ENCODE measurements around the gene SERPINA12. TPM values are rescaled to one million over a fixed set of nuclear protein-coding genes. Genes with fewer than 3 reads are reported as not detected.

Gene SERPINA12
- total RNA-seq, 1 experiment from 2014 or later = not detected

- POLR2A ChIA-PET = no interaction called here
- TF ChIP-seq REST (IDR thresholded peaks at IDR 0.05; ENCODE audit: low read depth) (no peak), CBX3 (IDR thresholded peaks at IDR 0.05; ENCODE audit: low read depth) (no peak)
- Histone ChIP-seq H3K79me2 (ENCODE audit: insufficient read depth, low read length) (no peaks in the 10 kb centered on the region), H3K27me3 (ENCODE audit: insufficient read depth, low read length) (peaks cover 72% of the 10 kb centered on the region), H3K36me3 (ENCODE audit: control insufficient read depth in 1 of 2, insufficient read depth in 2 of 2, low read length in 2 of 2) (no peaks in the 10 kb centered on the region), H3K4me2 (ENCODE audit: low read length) (no peak overlapping the region), H3K9ac (ENCODE audit: low read length) (no peak overlapping the region), H3K4me3 (replicated peaks in 1 of 2; ENCODE audit: low read depth in 1 of 2, low read length in 2 of 2) (no peak overlapping the region), H3K9me2 (ENCODE audit: insufficient read depth) (no peaks in the 10 kb centered on the region), H3K9me3 (ENCODE audit: control insufficient read depth in 1 of 2, insufficient read depth in 1 of 2, low read depth in 1 of 2, low read length in 2 of 2) (no peaks in the 10 kb centered on the region), H4K20me1 (ENCODE audit: insufficient read depth) (no peaks in the 10 kb centered on the region), H3K27ac (ENCODE audit: low read depth, low read length) (no peak overlapping the region), H2AFZ (ENCODE audit: low read depth, low read length, poor library complexity, severe bottlenecking) (no peak overlapping the region), H3K4me1 (ENCODE audit: control insufficient read depth in 1 of 2, insufficient read depth in 2 of 2, low read length in 2 of 2) (no peaks in the 10 kb centered on the region)
- RAD21 ChIA-PET (ENCODE audit: low non-redundant PET in 1 of 2, low total read pairs in 2 of 2, uncharacterized antibody in 2 of 2, unreplicated experiment in 2 of 2) = no interaction called here
- no peak for DNase-seq (ENCODE audit: low read depth, low spot score)
- no peak for ATAC-seq
- intact Hi-C loops (cut with micrococcal nuclease) = no loop called here
- no TSS peak for BruUV-seq (replicated peaks)
- CTCF ChIA-PET = interaction anchor here (1.3 kb wide), 1 partner anchor 37 kb away, joined by 4 read pairs; no protein-coding TSS in a partner anchor
Measured at GRCh38 chr14:94449930-94450329, 59.3 kb downstream of the SERPINA12 start.

- ChIA-PET CTCF (no interaction called here), POLR2A (no interaction called here), RAD21 (ENCODE audit: low non-redundant PET in 1 of 2, low total read pairs in 2 of 2, uncharacterized antibody in 2 of 2, unreplicated experiment in 2 of 2) (no interaction called here)
- ATAC-seq (no peak), DNase-seq (ENCODE audit: low read depth, low spot score) (no peak)
- Histone ChIP-seq H3K9ac (ENCODE audit: low read length) (no peak overlapping the region), H2AFZ (ENCODE audit: low read depth, low read length, poor library complexity, severe bottlenecking) (no peak overlapping the region), H3K27me3 (ENCODE audit: insufficient read depth, low read length) (peaks cover 61% of the 10 kb centered on the region), H3K9me2 (ENCODE audit: insufficient read depth) (no peaks in the 10 kb centered on the region), H3K36me3 (ENCODE audit: control insufficient read depth in 1 of 2, insufficient read depth in 2 of 2, low read length in 2 of 2) (no peaks in the 10 kb centered on the region), H3K4me2 (ENCODE audit: low read length) (no peak overlapping the region), H3K9me3 (ENCODE audit: control insufficient read depth in 1 of 2, insufficient read depth in 1 of 2, low read depth in 1 of 2, low read length in 2 of 2) (no peaks in the 10 kb centered on the region), H3K4me3 (replicated peaks in 1 of 2; ENCODE audit: low read depth in 1 of 2, low read length in 2 of 2) (no peak overlapping the region), H4K20me1 (ENCODE audit: insufficient read depth) (no peaks in the 10 kb centered on the region), H3K27ac (ENCODE audit: low read depth, low read length) (no peak overlapping the region), H3K4me1 (ENCODE audit: control insufficient read depth in 1 of 2, insufficient read depth in 2 of 2, low read length in 2 of 2) (no peaks in the 10 kb centered on the region), H3K79me2 (ENCODE audit: insufficient read depth, low read length) (no peaks in the 10 kb centered on the region)
- intact Hi-C loops (cut with micrococcal nuclease) = no loop called here
- BruUV-seq (replicated peaks) = no TSS peak
- TF ChIP-seq, protein P1, sequence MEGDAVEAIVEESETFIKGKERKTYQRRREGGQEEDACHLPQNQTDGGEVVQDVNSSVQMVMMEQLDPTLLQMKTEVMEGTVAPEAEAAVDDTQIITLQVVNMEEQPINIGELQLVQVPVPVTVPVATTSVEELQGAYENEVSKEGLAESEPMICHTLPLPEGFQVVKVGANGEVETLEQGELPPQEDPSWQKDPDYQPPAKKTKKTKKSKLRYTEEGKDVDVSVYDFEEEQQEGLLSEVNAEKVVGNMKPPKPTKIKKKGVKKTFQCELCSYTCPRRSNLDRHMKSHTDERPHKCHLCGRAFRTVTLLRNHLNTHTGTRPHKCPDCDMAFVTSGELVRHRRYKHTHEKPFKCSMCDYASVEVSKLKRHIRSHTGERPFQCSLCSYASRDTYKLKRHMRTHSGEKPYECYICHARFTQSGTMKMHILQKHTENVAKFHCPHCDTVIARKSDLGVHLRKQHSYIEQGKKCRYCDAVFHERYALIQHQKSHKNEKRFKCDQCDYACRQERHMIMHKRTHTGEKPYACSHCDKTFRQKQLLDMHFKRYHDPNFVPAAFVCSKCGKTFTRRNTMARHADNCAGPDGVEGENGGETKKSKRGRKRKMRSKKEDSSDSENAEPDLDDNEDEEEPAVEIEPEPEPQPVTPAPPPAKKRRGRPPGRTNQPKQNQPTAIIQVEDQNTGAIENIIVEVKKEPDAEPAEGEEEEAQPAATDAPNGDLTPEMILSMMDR (IDR thresholded peaks at IDR 0.05 in 2 of 3, conservative IDR thresholded peaks at IDR 0.05 in 1 of 3; ENCODE audit: borderline replicate concordance in 1 of 3, insufficient read depth in 1 of 3, low read depth in 2 of 3, low read length in 2 of 3) = no peak
- TF ChIP-seq, protein P2, sequence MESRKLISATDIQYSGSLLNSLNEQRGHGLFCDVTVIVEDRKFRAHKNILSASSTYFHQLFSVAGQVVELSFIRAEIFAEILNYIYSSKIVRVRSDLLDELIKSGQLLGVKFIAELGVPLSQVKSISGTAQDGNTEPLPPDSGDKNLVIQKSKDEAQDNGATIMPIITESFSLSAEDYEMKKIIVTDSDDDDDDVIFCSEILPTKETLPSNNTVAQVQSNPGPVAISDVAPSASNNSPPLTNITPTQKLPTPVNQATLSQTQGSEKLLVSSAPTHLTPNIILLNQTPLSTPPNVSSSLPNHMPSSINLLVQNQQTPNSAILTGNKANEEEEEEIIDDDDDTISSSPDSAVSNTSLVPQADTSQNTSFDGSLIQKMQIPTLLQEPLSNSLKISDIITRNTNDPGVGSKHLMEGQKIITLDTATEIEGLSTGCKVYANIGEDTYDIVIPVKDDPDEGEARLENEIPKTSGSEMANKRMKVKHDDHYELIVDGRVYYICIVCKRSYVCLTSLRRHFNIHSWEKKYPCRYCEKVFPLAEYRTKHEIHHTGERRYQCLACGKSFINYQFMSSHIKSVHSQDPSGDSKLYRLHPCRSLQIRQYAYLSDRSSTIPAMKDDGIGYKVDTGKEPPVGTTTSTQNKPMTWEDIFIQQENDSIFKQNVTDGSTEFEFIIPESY (IDR thresholded peaks at IDR 0.05; ENCODE audit: extremely low read depth, insufficient replicate concordance, low read length) = no peak
- no peak for TF ChIP-seq REST (IDR thresholded peaks at IDR 0.05; ENCODE audit: low read depth)
- no peak for TF ChIP-seq CEBPB (IDR thresholded peaks at IDR 0.05; ENCODE audit: low read depth)
Measured at GRCh38 chr14:94448071-94448808, 61.0 kb downstream of the SERPINA12 start.

All from HCT116 (cell line).